Activated T-helper 1 cell treated with anti-CD3 and anti-CD28 coated beads, Interleukin-12 subunit alpha, Interleukin-12 subunit beta, Interleukin-2, Interleukin-4 antibody, amounts not matched to agents 30 ng/mL and 10 ng/mL and 1 ng/mL, durations not matched to agents 14 hours and 24 hours and 36 hours (primary cell): ENCODE results near the gene CDC20B. TPM values are rescaled to one million over a fixed set of nuclear protein-coding genes. Genes with fewer than 3 reads are reported as not detected.

Experiments used
- DNase-seq: peaks from one replicate; pipeline ENCODE4 v3.0.0; 2021; ENCODE audit warnings: low spot score
- H3K27ac Mint-ChIP-seq: one replicate; pipeline ENCODE4 v1.8.0; 2021; ENCODE audit warnings: mild to moderate bottlenecking, mixed read lengths
- H3K27me3 Mint-ChIP-seq: one replicate; pipeline ENCODE4 v1.8.0; 2022; ENCODE audit warnings: mild to moderate bottlenecking, moderate library complexity, mixed read lengths; ENCODE audit not compliant: insufficient read depth
- H3K36me3 Mint-ChIP-seq: one replicate; pipeline ENCODE4 v1.8.0; 2021; ENCODE audit warnings: low read depth, mixed read lengths
- H3K4me1 Mint-ChIP-seq: one replicate; pipeline ENCODE4 v1.8.0; 2021; ENCODE audit warnings: low read depth, mixed read lengths
- H3K4me3 Mint-ChIP-seq: one replicate; pipeline ENCODE4 v1.8.0; 2021; ENCODE audit warnings: mild to moderate bottlenecking, moderate library complexity, mixed read lengths
- H3K9me3 Mint-ChIP-seq: one replicate; pipeline ENCODE4 v1.8.0; 2021; ENCODE audit warnings: mixed read lengths
- intact Hi-C: fragments of 100-400 bp; cut with micrococcal nuclease; formaldehyde crosslinking; loops from one replicate; pipeline ENCODE4 v1.15.1; 2024
- total RNA-seq: library from RNA; stranded (reverse); gene quantifications from 2 replicates; pipeline ENCODE4 v1.2.3, GENCODE V29; 2022

CDC20B gene
- total RNA-seq, 1 donor from 2014 or later: not detected

DNA sequence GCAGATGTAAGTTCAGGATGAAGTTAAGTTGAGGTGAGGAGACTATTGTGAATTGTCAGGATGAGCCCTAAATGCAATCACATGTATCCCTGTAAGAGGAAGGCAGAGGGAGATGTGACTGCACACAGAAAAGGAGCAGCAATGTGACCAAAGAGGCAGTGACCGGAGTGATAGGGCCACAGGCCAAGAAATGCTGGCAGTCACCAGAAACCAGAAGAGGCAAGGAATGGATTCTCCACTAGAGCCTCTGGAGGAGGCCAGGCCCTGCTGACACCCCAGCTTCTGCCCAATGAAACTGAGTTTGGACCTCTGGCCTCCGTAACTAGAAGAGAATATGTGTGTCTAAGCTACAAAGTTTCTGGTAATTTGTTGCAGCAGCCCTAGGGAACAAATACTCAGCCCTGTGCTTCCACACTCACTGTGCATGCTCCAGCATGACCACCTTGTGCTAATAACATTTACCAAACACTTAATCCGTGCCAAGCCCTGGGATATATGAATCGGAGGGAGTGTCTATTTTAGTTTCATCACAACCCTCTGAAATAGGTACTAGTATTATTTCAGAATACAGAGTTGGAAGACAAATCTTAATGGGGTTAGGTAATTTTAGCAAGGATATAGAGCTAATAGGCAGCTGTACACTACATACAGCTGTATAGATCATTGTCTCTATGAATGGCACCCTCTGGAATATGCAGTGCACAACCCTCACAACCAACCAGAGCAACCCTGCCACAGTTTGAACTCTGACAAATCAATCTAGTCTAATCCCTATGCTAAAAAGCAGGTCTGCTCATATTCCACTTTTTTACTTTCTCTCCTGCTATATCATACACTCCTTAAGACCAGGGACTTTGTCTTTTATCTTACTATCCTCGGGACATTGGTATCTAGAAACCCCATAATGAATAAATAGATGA is 20.8 kb downstream of the CDC20B start:
- H3K27ac Mint-ChIP-seq: no peak overlapping the region
- no peaks in the 10 kb centered on the region for H3K36me3 Mint-ChIP-seq
- DNase-seq: no peak
- no peak overlapping the region for H3K4me3 Mint-ChIP-seq
- H3K4me1 Mint-ChIP-seq: no peaks in the 10 kb centered on the region
- peaks cover 51% of the 10 kb centered on the region for H3K27me3 Mint-ChIP-seq
- intact Hi-C loops: no loop called here
- H3K9me3 Mint-ChIP-seq: no peaks in the 10 kb centered on the region

DNA sequence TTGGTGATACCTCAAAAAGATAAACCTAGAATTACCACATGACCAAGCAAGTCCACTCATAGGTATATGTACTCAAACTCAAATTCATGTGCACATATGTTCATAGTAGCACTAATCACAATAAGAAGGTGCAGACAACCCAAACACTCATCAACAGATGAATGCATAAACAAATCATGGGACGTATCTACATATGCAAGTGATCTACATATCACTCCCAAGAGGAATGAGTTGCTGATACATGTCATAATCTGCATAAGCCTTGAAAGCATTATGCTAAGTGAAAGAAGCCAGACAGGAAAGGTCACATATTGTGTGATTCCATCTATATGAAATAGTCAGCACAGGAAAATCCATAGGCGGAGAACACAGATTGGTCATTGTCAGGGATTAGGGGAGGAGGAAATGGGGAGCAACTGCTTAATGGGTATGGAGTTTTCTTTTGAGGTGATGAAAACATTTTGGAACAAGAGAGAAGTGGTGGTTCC is 23.6 kb downstream of the CDC20B start:
- no peak for DNase-seq
- H3K9me3 Mint-ChIP-seq: no peaks in the 10 kb centered on the region
- H3K36me3 Mint-ChIP-seq: no peaks in the 10 kb centered on the region

DNA sequence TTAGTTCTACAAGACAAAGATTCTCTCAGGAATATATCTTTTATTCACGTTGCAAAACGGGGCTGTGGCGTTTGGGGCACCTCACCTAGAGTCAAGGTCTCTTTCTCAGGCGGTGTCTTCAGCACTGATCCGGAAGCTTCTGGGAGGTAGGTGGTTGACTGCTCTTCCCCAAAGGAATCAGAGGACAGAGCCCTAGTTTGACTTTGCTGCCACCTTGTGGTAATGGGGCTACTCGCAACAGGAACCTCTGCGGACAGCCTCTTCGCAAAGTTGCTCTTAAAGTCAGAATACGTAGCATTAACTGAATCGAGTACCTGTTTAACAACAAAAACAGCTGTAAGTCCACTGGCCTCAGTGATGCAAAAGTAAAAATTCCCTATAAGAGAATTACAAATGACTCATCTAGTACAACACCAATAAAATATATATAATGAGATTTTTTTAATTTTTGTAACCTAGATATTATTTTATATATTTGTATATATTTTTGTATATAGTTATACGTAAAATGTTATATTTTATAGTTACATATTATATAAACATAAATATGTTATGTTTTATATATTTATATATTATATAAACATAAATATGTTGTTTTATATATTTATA is 26.3 kb downstream of the CDC20B start:
- peaks cover 17% of the 10 kb centered on the region for H3K27me3 Mint-ChIP-seq
- intact Hi-C loops: loop anchor here (1.0 to 2.0 kb wide), 9 partner anchors 44 to 629 kb away; partner anchors contain the start of genes GZMA and SNX18
- H3K36me3 Mint-ChIP-seq: peaks cover 8% of the 10 kb centered on the region
- no peak overlapping the region for H3K27ac Mint-ChIP-seq
- H3K4me1 Mint-ChIP-seq: peaks cover 31% of the 10 kb centered on the region
- H3K9me3 Mint-ChIP-seq: no peaks in the 10 kb centered on the region
- DNase-seq: peak; percentile 82
- H3K4me3 Mint-ChIP-seq: peak overlapping the region; percentile 20

More for the DNA sequence above, 23.6 kb downstream of the CDC20B start:
- Mint-ChIP-seq H3K27ac (no peak overlapping the region), H3K4me1 (peaks cover 17% of the 10 kb centered on the region), H3K4me3 (no peak overlapping the region), H3K27me3 (peaks cover 32% of the 10 kb centered on the region)
- intact Hi-C loops: no loop called here

DNA sequence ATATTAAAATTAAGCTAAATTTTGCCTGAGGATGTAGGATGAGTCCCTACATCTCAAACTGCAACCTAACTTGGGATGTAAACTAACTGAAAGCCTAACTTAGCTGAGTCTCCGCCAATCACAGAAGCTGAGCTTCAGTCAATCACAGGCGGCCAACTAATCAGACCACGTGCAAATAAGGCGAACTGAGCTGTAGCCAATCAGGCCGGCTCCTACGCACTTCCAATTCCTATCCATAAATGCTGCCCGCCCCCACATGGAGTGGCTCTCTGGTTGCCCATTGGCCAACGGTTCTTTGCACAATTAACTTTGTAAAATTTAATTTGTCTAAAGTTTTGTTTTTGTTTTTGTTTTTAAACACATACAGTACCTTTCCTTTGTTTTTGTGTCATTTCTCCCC is 26.9 kb downstream of the CDC20B start:
- intact Hi-C loops: loop anchor here (1.0 to 2.0 kb wide), 9 partner anchors 44 to 629 kb away; partner anchors contain the start of genes GZMA and SNX18
- DNase-seq: no peak
- peaks cover 8% of the 10 kb centered on the region for H3K36me3 Mint-ChIP-seq
- H3K27me3 Mint-ChIP-seq: peaks cover 17% of the 10 kb centered on the region
- H3K4me3 Mint-ChIP-seq: peak overlapping the region; percentile 20
- H3K4me1 Mint-ChIP-seq: peaks cover 36% of the 10 kb centered on the region
- no peaks in the 10 kb centered on the region for H3K9me3 Mint-ChIP-seq
- no peak overlapping the region for H3K27ac Mint-ChIP-seq

DNA sequence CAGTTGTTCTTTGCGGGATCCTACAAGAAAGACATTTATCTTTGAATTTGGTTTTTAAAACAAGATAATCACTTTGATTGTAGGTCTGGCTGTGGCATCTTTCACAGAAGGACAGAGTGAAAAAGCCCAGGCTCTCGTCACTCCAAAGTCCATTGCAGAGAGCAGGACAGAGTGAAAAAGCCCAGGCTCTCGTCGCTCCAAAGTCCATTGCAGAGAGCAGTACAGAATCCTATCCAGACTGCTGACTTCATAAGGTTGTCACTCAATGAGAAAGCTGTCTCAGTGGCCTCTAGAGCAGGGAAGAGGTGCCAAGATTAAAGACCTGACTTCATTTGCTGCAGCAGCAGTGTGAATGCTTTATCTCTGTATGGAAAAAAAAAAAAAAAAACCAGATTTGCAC is 29.4 kb downstream of the CDC20B start:
- DNase-seq: no peak
- H3K4me1 Mint-ChIP-seq: peaks cover 42% of the 10 kb centered on the region
- intact Hi-C loops: no loop called here

DNA sequence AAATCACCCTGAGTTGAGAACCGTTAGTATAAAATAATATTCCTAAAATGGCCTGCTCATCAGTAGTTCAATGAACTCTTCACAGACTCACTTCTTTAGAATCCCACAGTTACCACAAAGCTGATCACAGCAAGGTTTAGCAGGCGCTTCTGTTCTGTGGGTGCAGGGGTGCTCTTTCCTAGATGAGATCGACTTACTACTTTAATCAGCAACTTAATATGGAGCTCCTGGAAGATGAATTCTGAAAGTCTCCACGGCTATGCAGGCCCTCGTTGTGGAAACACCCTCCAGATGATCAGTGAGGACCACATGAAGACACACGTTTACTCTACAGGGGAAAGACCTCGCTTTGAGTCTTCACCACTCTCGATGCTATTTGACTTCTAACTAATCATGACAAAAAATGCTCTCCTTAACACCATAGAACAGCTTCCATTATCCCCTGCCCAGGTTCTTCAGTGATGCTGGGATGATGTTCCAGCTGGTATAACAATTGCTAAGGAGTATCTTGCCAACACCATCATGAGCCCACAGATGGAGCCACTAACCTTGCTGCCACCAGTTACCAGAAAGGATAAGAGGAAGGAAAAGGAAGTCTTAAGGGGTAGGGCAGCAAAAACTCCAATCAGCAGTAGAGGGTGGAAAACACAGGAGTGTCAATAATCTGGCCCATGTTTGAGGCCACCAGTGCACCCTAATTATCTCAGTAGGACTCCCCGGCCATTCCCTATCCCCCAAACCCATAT is 30.9 kb downstream of the CDC20B start:
- H3K9me3 Mint-ChIP-seq: no peaks in the 10 kb centered on the region
- H3K27me3 Mint-ChIP-seq: peaks cover 4% of the 10 kb centered on the region
- peaks cover 42% of the 10 kb centered on the region for H3K4me1 Mint-ChIP-seq
- DNase-seq: no peak
- peak overlapping the region; percentile 11 for H3K4me3 Mint-ChIP-seq
- intact Hi-C loops: no loop called here
- H3K36me3 Mint-ChIP-seq: peaks cover 13% of the 10 kb centered on the region
- H3K27ac Mint-ChIP-seq: peak overlapping the region; percentile 19

More for the DNA sequence above, 29.4 kb downstream of the CDC20B start:
- no peak overlapping the region for H3K27ac Mint-ChIP-seq
- H3K4me3 Mint-ChIP-seq: no peak overlapping the region
- no peaks in the 10 kb centered on the region for H3K9me3 Mint-ChIP-seq
- peaks cover 8% of the 10 kb centered on the region for H3K36me3 Mint-ChIP-seq
- H3K27me3 Mint-ChIP-seq: peaks cover 6% of the 10 kb centered on the region

DNA sequence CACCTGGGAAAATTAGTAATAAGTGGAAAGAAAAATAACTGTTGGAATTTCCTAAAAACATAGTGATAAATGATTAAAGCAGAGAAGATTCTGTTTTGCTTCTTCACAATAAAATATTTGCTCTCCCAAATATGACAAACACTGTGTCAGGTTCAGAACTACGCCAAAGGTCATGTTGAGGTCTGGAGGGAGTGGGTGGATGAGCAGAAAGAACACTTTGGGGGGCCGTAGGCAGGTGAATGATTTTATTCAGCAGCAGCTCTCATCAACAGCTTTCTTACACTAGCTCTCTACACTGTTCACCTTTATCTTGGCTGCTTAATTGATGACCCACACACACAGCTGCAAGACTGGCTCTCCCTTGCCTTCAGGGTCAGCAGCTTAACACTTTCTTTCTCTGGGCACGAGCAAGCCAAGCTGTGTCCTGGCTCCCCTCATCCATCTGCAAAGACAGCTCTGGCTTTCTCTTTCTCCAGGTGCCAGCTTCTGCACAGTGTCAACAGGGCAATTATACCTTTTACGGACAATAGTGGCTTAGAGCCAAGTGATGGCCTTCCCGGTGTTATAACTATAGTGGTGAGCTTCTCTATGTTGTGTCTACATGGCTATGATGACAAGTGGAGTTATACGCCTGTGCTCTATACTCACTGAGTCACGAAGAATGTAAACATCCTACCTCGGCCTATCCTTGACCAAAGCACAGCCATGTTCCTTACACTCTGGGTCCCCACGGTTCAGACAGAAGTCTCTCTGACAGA is 31.9 kb downstream of the CDC20B start:
- no peak for DNase-seq
- Mint-ChIP-seq H3K9me3 (no peaks in the 10 kb centered on the region), H3K27me3 (peaks cover 4% of the 10 kb centered on the region), H3K36me3 (peaks cover 13% of the 10 kb centered on the region), H3K4me1 (peaks cover 35% of the 10 kb centered on the region), H3K27ac (peak overlapping the region; percentile 19), H3K4me3 (no peak overlapping the region)
- intact Hi-C loops: no loop called here

DNA sequence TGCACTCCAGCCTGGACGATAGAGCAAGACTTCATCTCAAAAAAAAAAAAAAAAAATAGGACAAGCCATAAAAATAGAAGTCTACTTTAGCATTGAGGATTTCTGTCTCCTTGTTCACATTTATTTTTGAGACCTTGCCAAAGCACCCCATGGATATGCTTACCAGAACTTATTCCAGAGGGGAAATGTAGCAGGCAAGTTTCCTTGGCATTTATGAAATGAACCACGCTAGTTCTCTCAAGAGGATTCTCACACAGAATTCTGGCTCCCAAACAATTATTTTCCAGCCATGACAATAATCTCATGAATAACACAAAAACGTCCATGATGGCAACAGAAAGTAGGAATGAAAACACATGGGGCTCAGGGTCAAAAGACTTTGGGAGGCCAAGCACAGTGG is 36.5 kb downstream of the CDC20B start:
- Mint-ChIP-seq H3K36me3 (peaks cover 11% of the 10 kb centered on the region), H3K27me3 (peaks cover 4% of the 10 kb centered on the region), H3K27ac (no peak overlapping the region), H3K4me1 (peaks cover 27% of the 10 kb centered on the region), H3K4me3 (no peak overlapping the region), H3K9me3 (peaks cover 11% of the 10 kb centered on the region)
- intact Hi-C loops: no loop called here
- DNase-seq: no peak

DNA sequence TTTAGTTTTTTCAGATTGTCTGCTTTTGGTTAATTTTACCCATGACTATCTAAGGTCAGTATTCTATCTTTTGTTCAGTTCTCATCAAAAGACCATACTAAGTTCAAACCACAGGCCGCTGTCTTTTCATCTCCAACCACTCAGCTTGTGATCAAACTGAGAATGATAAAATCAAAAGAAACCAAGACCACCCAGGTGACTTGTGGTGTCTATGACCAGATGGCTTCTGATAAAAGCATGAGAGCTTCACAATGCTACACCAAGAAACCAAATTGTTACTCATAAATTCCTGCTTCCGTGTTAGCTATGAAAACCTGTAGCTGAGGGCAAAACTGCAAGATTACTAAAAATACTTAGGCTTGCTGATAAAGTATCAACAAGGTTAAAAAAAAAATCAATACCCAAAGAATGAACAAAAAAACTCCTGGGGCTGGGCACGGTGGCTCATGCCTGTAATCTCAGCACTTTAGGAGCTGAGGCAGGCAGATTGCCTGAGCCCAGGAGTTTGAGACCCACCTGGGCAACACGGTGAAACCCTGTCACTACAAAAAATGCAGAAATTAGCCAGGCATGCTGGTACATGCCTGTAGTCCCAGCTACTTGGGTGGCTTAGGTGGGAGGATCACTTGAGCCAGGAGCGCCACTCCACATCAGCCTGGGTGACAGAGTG is 38.8 kb downstream of the CDC20B start:
- DNase-seq: no peak
- Mint-ChIP-seq H3K27ac (peak overlapping the region; percentile 29), H3K4me1 (peaks cover 17% of the 10 kb centered on the region), H3K9me3 (peaks cover 31% of the 10 kb centered on the region), H3K4me3 (no peak overlapping the region), H3K36me3 (peaks cover 19% of the 10 kb centered on the region), H3K27me3 (peaks cover 8% of the 10 kb centered on the region)
- intact Hi-C loops: no loop called here

DNA sequence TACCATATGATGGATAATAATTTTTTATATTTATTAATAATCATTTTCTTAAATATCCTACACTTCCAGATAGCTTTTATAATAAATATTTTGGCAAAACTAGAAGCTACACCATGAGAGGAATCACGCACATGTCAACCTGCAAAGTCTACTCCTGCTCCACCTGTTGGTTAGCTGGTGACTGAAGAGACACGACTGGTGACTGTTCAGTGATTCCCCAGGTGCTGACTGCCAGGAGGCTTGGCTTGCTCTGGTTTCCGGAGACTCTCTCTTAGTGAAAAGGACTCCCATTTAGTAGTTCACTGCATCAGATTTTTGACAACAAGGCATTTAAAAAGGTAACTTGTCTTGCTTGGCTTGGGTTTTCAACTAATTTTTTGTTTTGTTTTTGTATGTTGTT is 49.6 kb downstream of the CDC20B start:
- Mint-ChIP-seq H3K36me3 (peaks cover 5% of the 10 kb centered on the region), H3K4me1 (no peaks in the 10 kb centered on the region), H3K4me3 (no peak overlapping the region), H3K27ac (no peak overlapping the region), H3K9me3 (no peaks in the 10 kb centered on the region), H3K27me3 (peaks cover 11% of the 10 kb centered on the region)
- intact Hi-C loops: no loop called here
- no peak for DNase-seq

DNA sequence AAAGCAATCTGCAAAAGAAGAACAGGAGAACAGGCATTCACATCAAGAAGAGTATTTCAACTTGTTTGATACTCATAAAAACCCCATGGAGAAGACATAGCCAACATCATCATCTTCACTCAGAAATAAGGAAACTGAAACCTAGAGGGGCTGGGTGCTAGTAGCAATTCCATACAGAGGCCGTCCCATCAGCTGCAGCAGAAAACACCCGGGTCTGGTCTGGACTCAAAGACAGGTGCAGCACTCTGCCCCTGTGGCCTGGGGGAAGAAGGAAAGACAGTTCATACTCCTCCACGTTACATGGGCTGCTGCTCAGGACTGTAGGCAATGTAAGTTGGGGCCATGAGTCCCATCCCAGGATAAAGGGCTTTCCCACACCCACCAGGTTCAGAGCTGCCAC is 58.9 kb downstream of the CDC20B start:
- Mint-ChIP-seq H3K36me3 (peaks cover 28% of the 10 kb centered on the region), H3K9me3 (peaks cover 3% of the 10 kb centered on the region), H3K27me3 (peaks cover 6% of the 10 kb centered on the region), H3K27ac (no peak overlapping the region), H3K4me3 (no peak overlapping the region), H3K4me1 (peaks cover 35% of the 10 kb centered on the region)
- no peak for DNase-seq
- intact Hi-C loops: no loop called here

DNA sequence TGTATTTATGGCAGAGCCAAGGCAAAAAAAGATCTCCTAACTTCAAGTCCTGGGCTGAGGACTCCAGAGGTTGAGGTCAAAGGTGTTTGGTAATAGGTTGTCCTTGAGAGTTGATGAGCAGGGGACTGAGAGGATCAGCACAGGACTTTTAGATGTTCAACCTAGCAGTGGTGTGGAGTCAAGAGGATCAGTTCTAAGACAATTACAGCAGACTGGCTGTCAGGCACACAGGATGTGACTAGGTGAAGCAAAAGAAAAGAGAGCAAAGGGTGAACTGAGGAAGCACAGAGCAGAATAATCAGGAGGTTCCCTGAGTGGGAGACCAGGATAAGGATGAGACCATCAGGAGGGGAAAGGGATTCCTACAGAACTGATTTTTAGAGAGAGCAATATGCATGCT is 59.6 kb downstream of the CDC20B start:
- Mint-ChIP-seq H3K9me3 (peaks cover 3% of the 10 kb centered on the region), H3K36me3 (peaks cover 34% of the 10 kb centered on the region), H3K27ac (peak overlapping the region; percentile 15), H3K4me1 (peaks cover 42% of the 10 kb centered on the region), H3K27me3 (peaks cover 6% of the 10 kb centered on the region), H3K4me3 (peak overlapping the region; percentile 4)
- intact Hi-C loops: no loop called here
- no peak for DNase-seq
